ENCODE results near the gene DNAH14.
"Not testable (repeated sequence)": the region's sequence is repeated elsewhere in the genome, so short reads cannot be mapped to it uniquely, and the experiment has no call there.

DNAH14 gene

GRCh38 chr1:225147791-225148190 lies 218.3 kb downstream of the DNAH14 start:
- DNase-seq (ENCODE audit: low read depth in 2 of 2): not testable (repeated sequence)

- no peak for DNase-seq (ENCODE audit: low read depth in 2 of 2)
Observed at GRCh38 chr1:225152061-225152460, 222.6 kb downstream of the DNAH14 start.

GRCh38 chr1:225155555-225155954 lies 226.1 kb downstream of the DNAH14 start:
- DNase-seq (ENCODE audit: low read depth in 2 of 2): no peak

GRCh38 chr1:225156254-225156653 lies 226.8 kb downstream of the DNAH14 start:
- DNase-seq (ENCODE audit: low read depth in 2 of 2): no peak

- no peak for DNase-seq (ENCODE audit: low read depth in 2 of 2)
Observed at GRCh38 chr1:225158291-225158690, 228.8 kb downstream of the DNAH14 start.

GRCh38 chr1:225159793-225160192 lies 230.3 kb downstream of the DNAH14 start:
- DNase-seq (ENCODE audit: low read depth in 2 of 2): no peak

- not testable (repeated sequence) for DNase-seq (ENCODE audit: low read depth in 2 of 2)
Observed at GRCh38 chr1:225177409-225177808, 247.9 kb downstream of the DNAH14 start.

GRCh38 chr1:225179686-225180085 lies 250.2 kb downstream of the DNAH14 start:
- no peak for DNase-seq (ENCODE audit: low read depth in 2 of 2)

- DNase-seq (ENCODE audit: low read depth in 2 of 2): no peak
Observed at GRCh38 chr1:225182716-225183115, 253.2 kb downstream of the DNAH14 start.

- no peak for DNase-seq (ENCODE audit: low read depth in 2 of 2)
Observed at GRCh38 chr1:225191199-225191753, 261.8 kb downstream of the DNAH14 start.

- no peak for DNase-seq (ENCODE audit: low read depth in 2 of 2)
Observed at GRCh38 chr1:225201447-225201846, 272.0 kb downstream of the DNAH14 start.

GRCh38 chr1:225207791-225208190 lies 278.3 kb downstream of the DNAH14 start:
- no peak for DNase-seq (ENCODE audit: low read depth in 2 of 2)

GRCh38 chr1:225209153-225209552 lies 279.7 kb downstream of the DNAH14 start:
- DNase-seq (ENCODE audit: low read depth in 2 of 2): no peak

GRCh38 chr1:225210180-225210579 lies 280.7 kb downstream of the DNAH14 start:
- DNase-seq (ENCODE audit: low read depth in 2 of 2): not testable (repeated sequence)

- not testable (repeated sequence) for DNase-seq (ENCODE audit: low read depth in 2 of 2)
Observed at GRCh38 chr1:225211694-225212442, 282.4 kb downstream of the DNAH14 start.

GRCh38 chr1:225224287-225224686 lies 294.8 kb downstream of the DNAH14 start:
- DNase-seq (ENCODE audit: low read depth in 2 of 2): no peak

- DNase-seq (ENCODE audit: low read depth in 2 of 2): no peak
Observed at GRCh38 chr1:225225681-225226080, 296.2 kb downstream of the DNAH14 start.

GRCh38 chr1:225228871-225229303 lies 299.4 kb downstream of the DNAH14 start:
- DNase-seq (ENCODE audit: low read depth in 2 of 2): no peak

- DNase-seq (ENCODE audit: low read depth in 2 of 2): not testable (repeated sequence)
Observed at GRCh38 chr1:225229429-225229828, 300.0 kb downstream of the DNAH14 start.

- no peak for DNase-seq (ENCODE audit: low read depth in 2 of 2)
Observed at GRCh38 chr1:225230483-225230882, 301.0 kb downstream of the DNAH14 start.

- not testable (repeated sequence) for DNase-seq (ENCODE audit: low read depth in 2 of 2)
Observed at GRCh38 chr1:225232930-225233329, 303.5 kb downstream of the DNAH14 start.

- DNase-seq (ENCODE audit: low read depth in 2 of 2): no peak
Observed at GRCh38 chr1:225242611-225243010, 313.1 kb downstream of the DNAH14 start.

- DNase-seq (ENCODE audit: low read depth in 2 of 2): no peak
Observed at GRCh38 chr1:225250432-225250831, 321.0 kb downstream of the DNAH14 start.
